Fibroblast of lung (primary cell): ENCODE data around the gene IRF4. TPM values are rescaled to one million over a fixed set of nuclear protein-coding genes. Genes with fewer than 3 reads are reported as not detected.
"Not testable (repeated sequence)": the region's sequence is repeated elsewhere in the genome, so short reads cannot be mapped to it uniquely, and the experiment has no call there.

Experiments used
- DNase-seq, 2 donors: peaks; one replicate each; pipeline versions ENCODE4 v3.0.0 to v3.0.0-alpha.2; 2010; ENCODE audit warnings: low read depth in 2 of 2
- H2AFZ ChIP-seq: 2 replicates; pipeline ENCODE4 v1.5.1; 2012; ENCODE audit warnings: low read length, control low read depth, inconsistent platforms
- H3K27ac ChIP-seq: 2 replicates; pipeline ENCODE4 v1.5.1; 2011; ENCODE audit warnings: low read length, control low read depth; ENCODE audit not compliant: insufficient read depth
- H3K27me3 ChIP-seq: 2 replicates; pipeline ENCODE4 v1.5.1; 2011; ENCODE audit warnings: mild to moderate bottlenecking, low read length; ENCODE audit not compliant: control insufficient read depth, insufficient read depth
- H3K36me3 ChIP-seq: 2 replicates; pipeline ENCODE4 v1.5.1; 2011; ENCODE audit warnings: low read length; ENCODE audit not compliant: control insufficient read depth, insufficient read depth
- H3K4me1 ChIP-seq: 2 replicates; pipeline ENCODE4 v1.5.1; 2011; ENCODE audit warnings: low read length; ENCODE audit not compliant: control insufficient read depth, insufficient read depth; ENCODE audit errors: extremely low read depth
- H3K4me2 ChIP-seq: 2 replicates; pipeline ENCODE4 v1.5.1; 2011; ENCODE audit warnings: low read length, control low read depth; ENCODE audit not compliant: insufficient read depth; ENCODE audit errors: extremely low read depth
- H3K4me3 ChIP-seq, 4 experiments: fragments of 200-600 bp in 1 of 4; sonication (generic) in 1 of 4; replicated peaks in 1 of 4; 2 replicates each; pipeline ENCODE4 v1.5.1; 2011 to 2016; ENCODE audit warnings: low read length in 4 of 4, low read depth in 3 of 4, mild to moderate bottlenecking in 3 of 4, control low read depth in 2 of 4, inconsistent platforms in 1 of 4, mixed read lengths in 1 of 4; ENCODE audit not compliant: insufficient read depth in 1 of 4; ENCODE audit errors: control extremely low read depth in 1 of 4
- H3K79me2 ChIP-seq: 2 replicates; pipeline ENCODE4 v1.5.1; 2012; ENCODE audit warnings: mild to moderate bottlenecking, low read length, inconsistent platforms; ENCODE audit not compliant: control insufficient read depth, insufficient read depth
- H3K9ac ChIP-seq: 2 replicates; pipeline ENCODE4 v1.5.1; 2011; ENCODE audit warnings: mild to moderate bottlenecking, low read length, control low read depth; ENCODE audit not compliant: insufficient read depth
- H3K9me3 ChIP-seq: 2 replicates; pipeline ENCODE4 v1.5.1; 2012; ENCODE audit warnings: low read depth, low read length; ENCODE audit not compliant: control insufficient read depth, insufficient read depth
- H4K20me1 ChIP-seq: 2 replicates; pipeline ENCODE4 v1.5.1; 2011; ENCODE audit warnings: low read length; ENCODE audit not compliant: control insufficient read depth, insufficient read depth; ENCODE audit errors: extremely low read depth
- CTCF ChIP-seq, 2 donors: IDR thresholded peaks in 1 of 2; conservative IDR thresholded peaks in 1 of 2; 1 replicate in 1 of 2; 2 replicates in 1 of 2; pipeline ENCODE4 v1.5.1; 2011 to 2012; ENCODE audit warnings: low read length in 2 of 2, control low read depth in 1 of 2, inconsistent platforms in 1 of 2, low read depth in 1 of 2, mild to moderate bottlenecking in 1 of 2
- EZH2 ChIP-seq: IDR thresholded peaks from 2 replicates; pipeline ENCODE4 v1.5.1; 2012; ENCODE audit warnings: low read length, control low read depth, mild to moderate bottlenecking; ENCODE audit errors: missing control alignments
- polyA plus RNA-seq, 2 donors: library from polyadenylated mRNA; depleted of rRNA in 1 of 2; stranded (reverse) in 1 of 2; unstranded in 1 of 2; fragments of >200 nt; gene quantifications; 2 replicates each; pipeline ENCODE4 v1.2.1, GENCODE V29; 2011 to 2012; ENCODE audit warnings: missing spikeins in 1 of 2
- total RNA-seq: library from RNA; depleted of rRNA; stranded (reverse); fragments of >200 nt; gene quantifications from 2 replicates; pipeline ENCODE4 v1.2.1, GENCODE V29; 2014

The IRF4 gene
- total and polyA plus RNA-seq, 2 donors (not counting 1 experiment from before 2014, with no cell fraction given): under 0.01 to 0.01 TPM

GRCh38 chr6:369559-370431, 21.8 kb upstream of the IRF4 start:
- H3K27me3 ChIP-seq: peaks cover 13% of the 10 kb centered on the region
- H4K20me1 ChIP-seq: no peaks in the 10 kb centered on the region
- H3K36me3 ChIP-seq: no peaks in the 10 kb centered on the region
- H3K4me2 ChIP-seq: no peak overlapping the region
- no peak overlapping the region for H2AFZ ChIP-seq
- H3K4me1 ChIP-seq: no peaks in the 10 kb centered on the region
- no peak overlapping the region for H3K9ac ChIP-seq
- H3K4me3 ChIP-seq: no peak overlapping the region
- no peak overlapping the region for H3K27ac ChIP-seq
- H3K79me2 ChIP-seq: no peaks in the 10 kb centered on the region
- DNase-seq: no peak
- TF ChIP-seq CTCF (conservative IDR thresholded peaks at IDR 0.05 in 1 of 2, IDR thresholded peaks at IDR 0.05 in 1 of 2; ENCODE audit: low read depth in 1 of 2, low read length in 2 of 2) (no peak), EZH2 (no peak)
- no peaks in the 10 kb centered on the region for H3K9me3 ChIP-seq

GRCh38 chr6:370555-370954, 21.0 kb upstream of the IRF4 start:
- H3K4me3 ChIP-seq: no peak overlapping the region

GRCh38 chr6:371851-372250, 19.7 kb upstream of the IRF4 start:
- H3K27ac ChIP-seq, H3K79me2 ChIP-seq, H3K4me2 ChIP-seq, H3K36me3 ChIP-seq, H3K9me3 ChIP-seq, H4K20me1 ChIP-seq, H3K9ac ChIP-seq, H3K4me1 ChIP-seq, H3K4me3 ChIP-seq, H2AFZ ChIP-seq, DNase-seq: not testable (repeated sequence)
- H3K27me3 ChIP-seq: peaks cover 13% of the 10 kb centered on the region

More at GRCh38 chr6:370555-370954, 21.0 kb upstream of the IRF4 start:
- Histone ChIP-seq H3K79me2 (no peaks in the 10 kb centered on the region), H3K4me1 (no peaks in the 10 kb centered on the region), H3K27me3 (peaks cover 13% of the 10 kb centered on the region), H3K9me3 (no peaks in the 10 kb centered on the region), H3K36me3 (no peaks in the 10 kb centered on the region), H3K9ac (no peak overlapping the region), H4K20me1 (no peaks in the 10 kb centered on the region), H3K4me2 (no peak overlapping the region), H2AFZ (no peak overlapping the region), H3K27ac (no peak overlapping the region)
- DNase-seq: no peak
- TF ChIP-seq EZH2: no peak
- TF ChIP-seq CTCF (conservative IDR thresholded peaks at IDR 0.05 in 1 of 2, IDR thresholded peaks at IDR 0.05 in 1 of 2; ENCODE audit: low read depth in 1 of 2, low read length in 2 of 2): no peak
